ENCODE data around the gene CCNK.

Gene CCNK

GRCh38 chr14:99480917-99481744, at the start of gene CCNK:
Gene CCNK, plus strand, starts transcription at chr14:99481409. Its CDS starts 11,269 bp downstream, at chr14:99492678.
- DNase-seq (ENCODE audit: low spot score): peak; percentile 99

DNA sequence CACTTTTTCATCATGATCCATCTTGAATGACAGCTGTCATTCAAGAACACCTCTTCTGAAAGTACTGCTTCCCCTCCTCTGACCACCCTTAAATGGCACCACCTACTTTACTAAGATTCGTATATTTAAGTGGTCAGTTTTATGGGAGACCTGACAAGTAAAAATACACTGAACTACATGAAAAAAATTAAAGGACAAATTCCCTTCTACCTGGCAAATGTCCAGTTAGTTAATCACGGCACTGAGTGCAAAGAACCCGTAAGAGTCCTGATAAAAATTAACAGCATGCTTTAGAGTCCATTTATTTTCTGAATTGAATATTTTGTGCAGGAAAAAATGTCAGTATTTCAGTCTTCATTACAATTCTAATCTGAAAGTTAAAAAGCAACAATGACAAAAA, 49.2 kb upstream of the CCNK start:
- DNase-seq (ENCODE audit: low spot score): no peak

DNA sequence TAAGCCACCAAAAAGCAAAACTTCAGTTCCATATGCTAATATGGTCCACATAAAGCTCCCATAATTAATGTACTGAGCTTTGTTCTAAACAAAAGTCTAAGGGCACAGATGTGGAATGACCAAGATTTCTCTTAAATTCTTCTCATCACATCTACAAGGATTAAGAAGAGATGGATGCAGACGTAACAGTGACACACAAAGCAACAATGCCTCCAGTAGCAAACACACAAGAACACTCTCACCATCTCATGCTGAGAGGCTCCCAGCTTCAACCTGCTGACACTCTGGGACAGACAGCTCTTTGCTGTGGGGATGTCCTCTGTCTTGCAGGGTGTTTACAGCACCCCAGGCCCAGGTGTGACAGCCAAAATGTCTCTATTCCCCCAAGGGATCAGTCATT, 48.7 kb upstream of the CCNK start:
- no peak for DNase-seq (ENCODE audit: low spot score)

GRCh38 chr14:99435327-99435726, 45.9 kb upstream of the CCNK start:
- no peak for DNase-seq (ENCODE audit: low spot score)

DNA sequence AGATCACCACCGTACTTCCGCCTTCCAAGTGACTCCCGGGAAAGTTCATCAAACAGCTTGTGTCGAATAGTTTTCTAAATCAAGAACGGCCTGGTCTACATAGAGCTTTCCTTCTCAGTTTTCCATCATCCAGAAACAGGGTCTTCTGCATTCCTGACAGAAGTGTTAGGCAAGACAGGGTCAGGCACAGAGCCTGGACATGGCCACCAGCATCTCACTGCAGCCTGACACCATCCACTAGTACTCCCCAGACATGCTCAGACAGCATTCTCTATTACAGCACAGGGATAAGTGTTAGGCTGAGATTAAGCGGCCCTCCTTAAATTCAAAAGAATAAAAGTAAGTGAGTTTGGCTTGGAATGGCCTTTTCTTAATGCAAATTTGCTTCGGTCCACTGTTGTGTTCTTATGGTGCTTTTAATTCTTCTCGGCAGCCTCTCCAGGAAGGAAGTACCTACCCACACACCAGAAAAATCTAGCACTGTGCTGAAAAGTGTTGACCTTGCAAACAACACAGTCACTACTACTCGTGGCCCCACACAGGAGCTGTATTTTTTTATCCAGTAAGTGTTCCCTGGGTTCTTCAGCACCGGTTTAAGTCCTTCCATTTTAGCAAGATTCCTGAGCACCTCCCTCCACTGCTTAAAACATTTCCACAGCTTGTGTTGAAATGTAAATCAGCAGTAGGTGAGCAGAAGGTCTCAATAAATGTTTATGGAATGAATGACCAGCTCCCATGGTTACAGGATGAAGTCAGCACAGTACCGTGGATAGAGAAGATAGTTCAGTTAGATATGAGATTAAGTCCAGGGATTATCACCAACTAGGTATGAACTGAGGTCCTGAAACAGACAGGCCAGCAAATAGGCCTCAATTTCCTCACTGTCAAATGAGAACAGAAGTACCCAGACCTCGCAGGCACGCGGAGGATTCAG, 44.7 kb upstream of the CCNK start:
- DNase-seq (ENCODE audit: low spot score): no peak

DNA sequence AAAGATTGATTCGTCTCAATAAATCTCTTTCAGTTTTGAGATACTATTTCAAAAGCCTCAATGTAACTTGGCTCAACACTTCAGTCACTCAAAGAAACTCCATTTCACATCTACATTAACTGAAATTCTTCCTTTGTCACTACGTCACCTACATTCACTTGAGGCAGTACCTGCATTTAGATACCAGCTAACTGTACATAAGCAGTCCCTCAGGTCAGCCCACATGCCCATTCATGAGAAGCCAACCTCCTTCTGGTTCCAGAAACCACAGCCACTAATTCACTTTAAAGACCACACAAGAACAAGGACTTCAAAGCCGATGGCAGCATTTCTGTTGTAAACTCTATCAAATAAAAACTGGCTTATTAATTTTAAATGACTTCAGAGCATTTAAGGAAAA, 43.5 kb upstream of the CCNK start:
- no peak for DNase-seq (ENCODE audit: low spot score)

DNA sequence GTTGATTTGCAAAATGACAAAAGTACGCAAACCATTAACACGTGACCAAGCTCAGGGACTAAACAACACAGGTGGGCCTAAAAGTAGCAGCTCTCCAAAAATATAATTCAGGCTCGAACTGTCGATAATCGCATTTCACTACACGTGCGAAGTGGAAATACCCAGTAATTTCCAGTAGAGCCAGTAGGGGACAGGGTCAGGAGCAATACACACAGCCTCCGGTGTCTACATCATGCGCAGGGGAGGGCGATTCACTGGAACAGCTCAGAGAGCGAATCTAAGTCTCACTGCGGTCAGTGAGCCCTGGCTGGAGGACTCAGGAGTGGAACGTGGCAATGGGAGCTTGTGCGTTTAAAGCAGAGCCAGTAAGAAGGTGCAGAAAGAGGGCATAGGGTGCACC, 40.9 kb upstream of the CCNK start:
- DNase-seq (ENCODE audit: low spot score): no peak

DNA sequence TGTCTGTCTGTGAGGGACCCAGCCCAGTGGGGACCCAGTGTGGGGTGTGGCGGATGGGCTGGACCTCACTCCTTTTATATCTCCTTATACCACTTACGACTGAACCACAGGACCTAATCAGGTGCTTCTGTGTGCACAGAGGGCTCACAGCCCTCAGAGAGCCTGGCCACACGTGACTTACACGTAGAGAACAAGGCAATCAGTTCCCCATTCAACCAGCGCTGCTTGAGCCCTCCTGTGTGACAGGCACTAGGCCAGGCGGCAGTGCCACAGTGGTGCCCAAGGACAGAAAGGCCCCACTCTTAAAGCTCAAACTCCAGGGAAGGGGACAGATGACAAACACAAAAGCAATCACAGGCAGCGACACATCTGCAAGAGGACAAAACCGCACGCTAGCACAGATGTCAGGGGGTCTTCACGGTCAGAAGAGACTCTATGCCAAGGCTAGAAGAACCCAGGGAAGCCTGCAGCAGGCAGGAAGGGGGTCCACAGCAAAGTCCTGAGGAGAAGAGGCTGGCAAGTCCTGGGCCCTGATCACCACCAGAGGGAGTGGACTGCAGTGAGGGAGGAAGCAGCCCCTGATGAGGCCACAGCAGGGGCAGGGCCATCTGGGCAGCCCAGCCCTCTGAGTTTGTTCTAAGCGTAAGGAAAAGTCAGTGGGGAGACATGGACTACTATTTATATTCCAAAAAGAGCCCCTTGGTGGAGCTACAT, 39.9 kb upstream of the CCNK start:
- DNase-seq (ENCODE audit: low spot score): no peak

GRCh38 chr14:99441918-99442317, 39.3 kb upstream of the CCNK start:
- DNase-seq (ENCODE audit: low spot score): no peak

GRCh38 chr14:99445931-99446330, 35.3 kb upstream of the CCNK start:
- DNase-seq (ENCODE audit: low spot score): no peak

DNA sequence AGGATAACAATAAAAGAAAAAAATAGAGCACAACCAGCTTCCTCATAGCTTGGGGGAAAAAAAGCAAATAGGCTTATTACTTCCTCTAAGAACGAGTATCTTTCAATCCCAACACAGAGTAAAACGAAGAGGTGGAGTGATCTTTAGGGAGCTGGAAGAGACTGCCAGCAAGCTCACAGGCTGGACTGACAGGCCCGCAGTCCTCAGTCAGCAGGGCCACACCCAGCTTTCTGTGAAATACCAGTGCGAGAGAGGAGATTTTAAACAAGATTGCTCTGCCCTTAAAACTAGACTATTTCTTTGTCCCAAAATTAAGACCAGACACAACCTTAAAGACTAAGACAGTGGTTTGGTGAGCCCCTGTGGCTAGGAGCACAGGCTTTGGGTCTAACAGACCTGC, 33.5 kb upstream of the CCNK start:
- no peak for DNase-seq (ENCODE audit: low spot score)

DNA sequence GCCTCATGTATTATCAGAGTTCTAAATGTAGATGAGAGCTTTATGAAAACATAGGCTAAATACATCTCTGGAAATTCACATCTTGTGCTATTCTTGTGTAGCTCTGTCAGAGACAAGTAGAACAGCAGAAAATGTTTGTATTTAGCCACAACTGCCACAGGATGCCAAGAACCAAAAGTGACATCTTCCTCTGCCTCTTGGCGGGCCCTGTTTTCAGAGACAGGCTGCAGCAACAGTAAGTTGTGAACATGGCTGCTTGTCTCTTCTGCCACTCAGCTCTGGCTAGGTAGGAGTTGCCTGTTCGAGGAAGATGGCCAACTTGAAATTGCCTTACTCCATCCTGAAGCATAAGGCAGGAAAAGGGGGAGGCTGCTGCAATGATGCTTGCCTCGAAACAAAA, 30.9 kb upstream of the CCNK start:
- no peak for DNase-seq (ENCODE audit: low spot score)

GRCh38 chr14:99451234-99451633, 30.0 kb upstream of the CCNK start:
- no peak for DNase-seq (ENCODE audit: low spot score)

DNA sequence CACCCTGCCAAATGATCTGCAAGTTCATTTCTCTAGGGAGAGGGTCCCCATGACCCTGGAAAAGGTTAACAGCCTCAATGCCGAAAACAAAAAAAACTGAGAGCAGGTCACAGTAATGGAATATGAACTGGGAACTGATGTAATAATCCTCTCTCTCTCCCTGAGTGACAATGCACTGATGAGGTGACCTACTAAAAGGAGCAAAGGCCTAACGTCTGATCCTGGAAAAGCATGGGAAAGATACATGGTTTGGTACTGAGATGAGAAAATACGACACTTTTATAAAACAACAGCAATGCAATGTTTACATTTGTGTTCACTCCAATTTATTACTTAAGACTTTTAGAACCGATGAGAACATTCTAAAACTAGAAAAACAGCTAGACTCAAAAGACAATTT, 28.2 kb upstream of the CCNK start:
- DNase-seq (ENCODE audit: low spot score): no peak

GRCh38 chr14:99454246-99454645, 27.0 kb upstream of the CCNK start:
- DNase-seq (ENCODE audit: low spot score): no peak

DNA sequence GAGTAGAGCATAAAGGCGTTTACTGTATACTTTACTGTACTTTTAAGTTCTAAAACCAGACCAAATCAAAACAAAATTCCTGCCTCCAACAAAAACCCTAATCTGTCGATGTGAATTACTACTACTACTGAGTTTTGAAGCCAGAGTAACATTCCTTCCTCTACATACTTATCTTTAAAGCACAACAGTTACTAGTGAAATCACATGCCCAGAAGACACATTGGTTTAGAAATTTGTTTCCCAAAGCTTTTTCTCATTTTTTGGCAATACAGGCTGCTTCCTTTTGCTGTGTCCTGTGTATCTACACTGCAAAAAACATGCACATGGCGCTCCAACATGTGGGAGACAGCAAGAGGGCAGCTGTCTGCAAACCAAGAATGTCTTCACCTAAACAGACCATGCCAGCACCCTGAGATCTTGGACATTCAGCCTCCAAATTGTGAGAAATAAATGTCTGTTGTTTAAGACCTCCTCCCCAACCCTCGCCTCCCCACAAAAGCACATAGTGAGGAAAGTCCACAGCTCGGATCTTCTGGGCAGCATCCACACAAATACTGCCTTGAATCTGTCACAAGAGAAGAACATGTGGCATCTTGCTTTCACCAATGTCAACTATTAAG, 21.6 kb upstream of the CCNK start:
- DNase-seq (ENCODE audit: low spot score): no peak

- no peak for DNase-seq (ENCODE audit: low spot score)
Measured at GRCh38 chr14:99460793-99461192, 20.4 kb upstream of the CCNK start.

- DNase-seq (ENCODE audit: low spot score): no peak
Measured at GRCh38 chr14:99461411-99462085, 19.7 kb upstream of the CCNK start.

DNA sequence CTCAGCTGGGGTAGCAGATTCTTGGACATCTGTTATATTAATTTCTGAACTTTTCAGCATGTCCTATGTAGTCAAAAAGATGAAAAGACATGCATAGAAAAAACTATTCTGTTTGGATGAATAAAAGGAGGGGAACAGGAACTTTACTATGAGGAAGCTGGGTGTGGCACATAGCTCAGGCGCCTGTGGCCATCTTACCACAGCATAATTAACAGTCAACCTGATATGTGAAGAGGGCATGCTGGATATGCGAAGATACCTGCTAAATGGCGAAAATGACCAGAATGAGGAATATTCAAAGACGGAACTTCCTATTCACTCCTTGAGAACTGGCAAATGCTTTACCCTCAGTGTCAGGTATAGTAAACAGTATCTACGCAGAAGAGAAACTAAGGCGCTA, 19.0 kb upstream of the CCNK start:
- DNase-seq (ENCODE audit: low spot score): no peak

DNA sequence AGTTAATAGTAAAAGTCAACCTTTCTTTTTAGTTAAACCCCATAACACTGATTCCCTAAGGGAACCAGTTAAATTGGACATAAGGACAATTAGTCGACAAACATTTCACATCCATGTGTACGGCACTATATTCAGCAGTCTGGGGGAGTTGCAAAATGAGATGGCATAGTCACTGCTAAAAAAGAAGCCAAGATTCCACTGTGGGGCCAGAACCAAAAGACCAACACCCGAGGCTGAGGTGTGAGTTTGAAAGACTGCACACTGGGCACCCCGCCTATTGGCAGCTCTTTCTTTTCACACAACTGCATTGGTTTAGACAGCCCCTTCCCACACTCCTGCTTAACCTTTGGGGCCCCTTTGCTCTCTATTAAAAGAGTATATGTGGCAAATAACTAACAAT, 17.2 kb upstream of the CCNK start:
- DNase-seq (ENCODE audit: low spot score): no peak

GRCh38 chr14:99465288-99465687, 15.9 kb upstream of the CCNK start:
- DNase-seq (ENCODE audit: low spot score): no peak

- no peak for DNase-seq (ENCODE audit: low spot score)
Measured at GRCh38 chr14:99466758-99467157, 14.5 kb upstream of the CCNK start.
